NCI-H1694 (cell line): ENCODE results near the gene APOO.
A peak's percentile ranks its signal among the peaks of the same experiment; 100 is the strongest.

Experiments
- DNase-seq: peaks from one replicate; lab custom pipeline; 2025; lab: John Stamatoyannopoulos, UW

The APOO gene

GRCh38 chrX:23907498-23908218 lies at the start of gene APOO, which contains the start of gene CXorf58:
TSS of gene APOO (minus strand) at chrX:23907938. CDS start at chrX:23907702, 236 bp downstream.
TSS of gene CXorf58 (plus strand) at chrX:23908006. CDS start at chrX:23910303, 2,297 bp downstream.
- DNase-seq: peak; percentile 69

DNA sequence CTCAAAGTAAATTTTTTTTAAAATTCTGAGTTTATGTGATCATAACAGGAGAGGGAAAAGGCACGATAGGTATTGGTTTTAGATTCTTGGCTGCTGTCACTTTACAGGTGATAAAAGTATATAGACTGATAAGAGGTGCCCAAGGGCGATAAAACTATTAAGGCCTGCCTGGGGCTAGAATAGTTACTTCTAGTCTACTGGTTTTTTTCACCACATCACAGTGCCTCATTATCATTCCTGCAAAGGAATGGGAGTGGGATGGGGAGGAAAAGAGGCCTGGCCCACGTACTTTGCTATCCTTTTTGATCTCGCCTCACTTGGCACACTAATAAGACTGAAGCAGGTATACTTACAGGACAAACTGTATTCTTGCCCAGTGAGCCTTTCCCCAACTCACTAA lies 46.7 kb upstream of the APOO start:
- DNase-seq: no peak

DNA sequence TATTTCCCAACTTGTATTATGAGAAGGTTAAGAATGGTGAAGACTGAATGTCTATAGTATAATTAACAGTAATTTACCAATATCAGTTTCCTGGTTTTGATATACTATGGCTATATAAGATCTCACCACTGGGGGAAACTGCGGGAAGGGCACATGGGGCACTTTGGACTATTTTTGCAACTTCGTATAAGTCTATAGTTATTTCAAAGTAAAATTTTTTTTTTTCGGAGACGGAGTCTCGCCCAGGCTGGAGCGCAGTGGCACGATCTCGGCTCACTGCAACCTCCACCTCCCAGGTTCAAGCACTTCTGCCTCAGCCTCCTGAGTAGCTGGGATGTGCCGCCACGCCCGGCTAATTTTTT lies 46.2 kb upstream of the APOO start:
- DNase-seq: no peak

- DNase-seq: no peak
Observed at GRCh38 chrX:23952984-23953907, 45.5 kb upstream of the APOO start.

- no peak for DNase-seq
Observed at GRCh38 chrX:23952391-23952790, 44.7 kb upstream of the APOO start.

- no peak for DNase-seq
Observed at GRCh38 chrX:23945206-23945605, 37.5 kb upstream of the APOO start.

- DNase-seq: no peak
Observed at GRCh38 chrX:23944234-23944633, 36.5 kb upstream of the APOO start.

DNA sequence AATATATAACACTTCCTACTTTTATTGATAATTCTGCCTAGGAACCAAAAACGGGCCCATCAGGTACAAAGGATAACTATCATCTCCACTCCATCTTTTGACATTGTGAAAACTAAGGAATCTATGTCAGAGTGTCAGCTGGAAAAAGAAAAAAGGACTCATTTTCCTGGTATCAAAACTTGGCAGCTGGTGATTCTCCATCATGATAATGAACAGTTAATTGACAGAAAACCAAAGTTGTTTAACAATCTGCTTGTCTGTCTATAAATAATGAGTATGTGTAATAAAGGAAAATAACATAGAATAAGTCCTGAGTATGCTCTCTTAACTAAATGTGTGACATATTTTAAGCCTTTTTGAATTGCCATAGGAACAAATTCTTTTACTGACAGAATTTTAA lies 31.5 kb upstream of the APOO start:
- DNase-seq: no peak

- no peak for DNase-seq
Observed at GRCh38 chrX:23938690-23939089, 31.0 kb upstream of the APOO start.

- peak; percentile 67 for DNase-seq
Observed at GRCh38 chrX:23937100-23937499, 29.4 kb upstream of the APOO start.

GRCh38 chrX:23936180-23936579 lies 28.4 kb upstream of the APOO start:
- no peak for DNase-seq

DNA sequence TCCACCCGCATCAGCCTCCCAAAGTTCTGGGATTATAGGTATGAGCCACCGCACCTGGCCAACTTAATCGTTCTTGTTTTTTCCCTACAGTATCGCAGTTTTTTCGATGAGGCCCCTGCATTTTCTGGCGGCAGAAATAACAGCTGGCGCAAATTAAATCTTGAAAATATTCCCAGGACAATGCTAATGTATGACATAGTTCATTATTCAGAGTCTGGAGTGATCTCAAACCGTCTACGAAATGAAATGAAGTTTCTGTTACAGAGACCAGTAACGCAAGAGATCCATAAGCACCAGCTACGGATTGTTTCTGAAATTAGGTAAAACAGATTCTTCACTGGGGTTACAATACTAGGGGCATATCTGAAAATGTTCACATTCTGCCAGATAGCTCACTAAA lies 27.4 kb upstream of the APOO start:
- no peak for DNase-seq

DNA sequence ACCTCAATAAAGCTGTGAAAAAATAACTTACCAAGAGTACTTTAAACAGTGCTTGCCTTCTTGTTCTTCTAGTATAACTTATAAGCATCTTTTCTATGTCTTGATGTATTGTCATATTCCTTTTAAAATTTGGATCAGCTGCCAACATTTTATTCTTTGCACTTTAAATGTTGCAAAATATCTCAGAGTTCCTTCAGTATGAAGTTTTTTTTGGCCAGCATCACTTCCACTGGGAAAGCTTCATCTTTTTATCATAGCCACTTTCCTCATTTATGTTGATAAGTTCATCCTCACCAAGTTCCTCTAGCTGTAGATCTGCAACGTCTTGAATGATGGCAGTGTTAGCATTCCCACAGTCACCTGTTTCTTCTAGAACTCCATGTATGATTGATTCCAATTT lies 24.3 kb upstream of the APOO start:
- DNase-seq: no peak

DNA sequence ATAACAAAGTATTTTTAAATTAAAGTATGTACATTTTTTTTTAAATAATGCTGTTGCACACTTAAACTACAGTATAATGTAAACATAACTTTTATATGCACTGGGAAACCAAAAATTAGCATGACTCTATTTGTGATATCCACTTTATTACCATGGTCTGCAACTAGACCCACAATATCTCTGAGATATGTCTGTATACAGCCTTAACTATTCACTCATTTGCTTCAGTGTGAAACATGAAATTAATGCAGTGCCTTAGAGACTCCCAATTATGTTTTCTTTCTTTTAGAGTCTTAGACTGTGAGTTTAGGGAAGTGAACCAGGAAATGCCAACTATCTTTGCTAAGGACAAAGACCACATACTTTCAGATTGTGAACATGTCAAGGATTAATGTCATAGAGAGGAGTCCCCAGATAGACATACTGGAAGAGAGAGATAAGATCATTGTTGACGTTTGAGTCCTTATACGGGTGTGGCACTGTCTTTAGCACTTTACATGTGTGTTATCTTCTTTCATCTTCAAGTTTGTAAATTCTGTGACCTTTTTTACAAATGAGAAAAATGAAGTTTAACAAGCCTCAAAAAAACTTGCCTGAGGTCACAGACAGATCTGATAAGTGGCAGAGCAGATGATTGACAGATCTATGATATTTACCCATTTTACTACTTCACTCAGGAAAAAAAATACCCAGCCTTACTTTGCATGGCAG lies 23.3 kb upstream of the APOO start:
- DNase-seq: no peak

DNA sequence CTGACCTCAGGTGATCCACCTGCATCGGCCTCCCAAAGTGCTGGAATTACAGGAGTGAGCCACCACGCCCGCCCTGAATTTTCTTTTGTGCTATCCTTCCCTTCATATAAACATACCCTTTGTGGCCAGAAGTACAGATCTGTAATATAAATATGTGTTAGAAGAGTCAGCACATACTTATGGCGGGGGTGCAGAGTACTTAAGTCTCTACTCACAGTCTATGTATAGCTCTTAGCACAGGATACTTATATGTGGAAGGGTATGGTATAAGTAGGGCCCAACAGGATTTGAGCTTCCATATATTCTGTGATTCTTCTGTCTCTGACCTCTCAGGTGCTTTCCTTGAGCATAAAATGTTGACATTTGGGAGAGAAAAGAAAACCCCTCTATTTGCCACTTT lies 18.3 kb upstream of the APOO start:
- no peak for DNase-seq

DNA sequence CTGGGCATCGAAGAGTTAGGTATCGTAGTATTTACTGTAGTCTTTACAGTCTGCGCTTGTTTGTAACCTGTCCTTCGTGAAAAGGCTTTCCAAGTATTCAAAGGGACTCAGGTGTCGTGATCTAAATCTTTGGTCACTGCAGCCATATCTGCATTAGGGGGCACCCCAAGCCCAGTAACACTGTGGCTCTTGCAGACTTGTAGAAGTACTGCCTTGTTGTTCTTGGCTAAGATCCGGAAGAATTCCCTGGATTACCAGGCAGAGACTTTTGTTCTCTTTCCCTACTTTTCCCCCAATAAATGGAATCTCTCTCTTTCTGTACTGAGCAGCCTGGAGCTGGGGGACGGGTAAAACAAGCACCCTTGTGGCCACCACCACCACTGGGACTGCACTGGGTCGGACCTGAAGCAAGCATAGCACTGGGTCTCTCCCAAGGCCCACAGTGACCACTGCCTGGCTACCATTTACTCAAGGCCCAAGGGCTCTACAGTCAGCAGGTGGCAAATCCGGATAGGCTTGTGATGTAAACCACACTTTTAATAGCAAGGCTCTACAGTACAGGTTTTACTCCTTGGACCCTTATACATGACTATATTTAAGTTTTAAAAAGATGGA lies 12.1 kb upstream of the APOO start:
- DNase-seq: no peak

GRCh38 chrX:23919148-23919547 lies 11.4 kb upstream of the APOO start:
- DNase-seq: no peak

- DNase-seq: no peak
Observed at GRCh38 chrX:23911126-23911835, 3.5 kb upstream of the APOO start.

DNA sequence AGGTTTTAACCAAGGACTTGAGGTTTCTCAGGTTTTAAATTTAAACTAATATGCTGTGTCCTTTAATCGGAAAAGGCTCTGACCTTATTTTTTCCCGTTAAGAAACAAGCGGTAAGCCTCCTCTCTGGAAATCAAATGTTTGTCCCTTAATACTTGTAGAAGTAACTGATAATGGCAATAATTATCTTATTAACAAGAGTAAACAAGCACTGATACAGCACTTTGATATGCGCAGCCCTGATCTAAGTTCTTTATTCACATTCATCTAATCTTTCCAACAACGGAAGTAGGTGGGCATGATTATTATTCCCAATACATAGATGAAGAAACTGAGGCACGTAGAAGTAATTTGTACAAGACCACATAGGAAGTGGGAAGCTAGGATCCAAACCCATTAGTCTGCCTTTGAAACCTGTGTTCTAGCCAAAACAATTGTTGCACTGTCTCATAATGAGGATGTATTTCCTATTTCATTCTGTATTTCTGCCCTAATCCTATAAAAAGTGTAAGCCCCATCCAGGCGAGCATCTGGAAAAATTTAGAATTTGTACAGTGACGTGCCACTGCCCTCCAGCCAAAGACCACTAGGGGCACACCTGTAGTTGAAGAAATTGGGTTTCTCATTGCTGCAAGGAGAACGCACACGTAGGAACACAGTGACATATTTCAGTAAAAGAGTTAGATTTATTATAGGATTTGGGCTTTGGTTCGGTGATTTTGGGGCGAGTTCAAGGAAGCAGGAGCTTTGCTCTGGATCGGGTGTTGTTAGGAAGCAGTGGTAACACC lies 674 bp upstream of the APOO start:
- no peak for DNase-seq

GRCh38 chrX:23907111-23907497 lies 634 bp downstream of the APOO start:
- DNase-seq: no peak

- DNase-seq: no peak
Observed at GRCh38 chrX:23904096-23904495, 3.6 kb downstream of the APOO start.
